GM18951 (cell line): ENCODE results near the gene DBN1.

Experiments used
- POLR2A ChIP-seq: IDR thresholded peaks from 4 replicates; pipeline ENCODE4 v1.6.1; 2011; ENCODE audit warnings: mild to moderate bottlenecking; ENCODE audit not compliant: insufficient read length, insufficient read depth; ENCODE audit errors: extremely low read depth
- in situ Hi-C: fragments of 300-500 bp; cut with MboI; formaldehyde crosslinking; loops from one replicate; pipeline ENCODE4 v1.12.0; 2022; ENCODE audit warnings: low sequenced_read_pairs, mixed read lengths, inconsistent platforms; ENCODE audit not compliant: unreplicated experiment

The DBN1 gene

DNA sequence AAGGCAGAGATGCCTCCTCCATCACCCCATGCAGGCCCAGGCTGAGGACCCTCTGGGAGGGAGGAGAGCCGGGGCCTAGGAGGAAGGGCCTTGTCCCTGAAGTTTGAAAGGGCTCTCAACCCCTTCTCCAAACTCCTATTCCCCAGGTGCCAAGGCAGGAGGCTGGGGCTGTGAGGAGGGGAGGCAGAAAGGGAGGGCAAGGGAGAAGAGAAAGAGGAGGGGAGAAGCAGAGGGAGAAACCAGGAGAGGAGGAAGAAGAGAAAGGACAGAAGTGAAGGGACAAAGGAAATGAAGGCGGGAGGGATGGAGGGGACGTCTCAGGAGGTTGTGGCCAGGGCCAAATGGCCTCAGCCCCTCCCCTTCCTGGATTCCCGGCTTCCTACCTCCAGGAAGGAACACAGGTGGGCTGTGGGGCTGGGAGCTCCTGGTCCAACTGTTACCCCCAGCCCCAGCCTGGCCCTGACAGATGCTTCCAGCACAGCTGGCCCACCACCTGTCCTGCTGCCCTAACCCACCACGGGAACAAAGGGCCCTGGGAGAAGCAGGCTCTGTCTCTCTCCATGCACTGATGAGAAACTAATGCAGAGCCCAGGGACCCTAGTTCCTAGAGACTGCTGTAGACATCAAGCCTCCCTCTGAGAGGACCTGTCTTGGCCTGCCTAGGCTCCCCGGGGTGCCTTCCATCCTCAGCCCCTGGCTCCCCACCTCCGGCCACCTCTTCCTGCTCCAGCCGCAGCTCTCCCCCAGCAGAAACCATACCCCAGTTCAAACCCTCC, 3.5 kb downstream of the DBN1 start:
- in situ Hi-C loops, result no loop called here
- no peak for TF ChIP-seq POLR2A

DNA sequence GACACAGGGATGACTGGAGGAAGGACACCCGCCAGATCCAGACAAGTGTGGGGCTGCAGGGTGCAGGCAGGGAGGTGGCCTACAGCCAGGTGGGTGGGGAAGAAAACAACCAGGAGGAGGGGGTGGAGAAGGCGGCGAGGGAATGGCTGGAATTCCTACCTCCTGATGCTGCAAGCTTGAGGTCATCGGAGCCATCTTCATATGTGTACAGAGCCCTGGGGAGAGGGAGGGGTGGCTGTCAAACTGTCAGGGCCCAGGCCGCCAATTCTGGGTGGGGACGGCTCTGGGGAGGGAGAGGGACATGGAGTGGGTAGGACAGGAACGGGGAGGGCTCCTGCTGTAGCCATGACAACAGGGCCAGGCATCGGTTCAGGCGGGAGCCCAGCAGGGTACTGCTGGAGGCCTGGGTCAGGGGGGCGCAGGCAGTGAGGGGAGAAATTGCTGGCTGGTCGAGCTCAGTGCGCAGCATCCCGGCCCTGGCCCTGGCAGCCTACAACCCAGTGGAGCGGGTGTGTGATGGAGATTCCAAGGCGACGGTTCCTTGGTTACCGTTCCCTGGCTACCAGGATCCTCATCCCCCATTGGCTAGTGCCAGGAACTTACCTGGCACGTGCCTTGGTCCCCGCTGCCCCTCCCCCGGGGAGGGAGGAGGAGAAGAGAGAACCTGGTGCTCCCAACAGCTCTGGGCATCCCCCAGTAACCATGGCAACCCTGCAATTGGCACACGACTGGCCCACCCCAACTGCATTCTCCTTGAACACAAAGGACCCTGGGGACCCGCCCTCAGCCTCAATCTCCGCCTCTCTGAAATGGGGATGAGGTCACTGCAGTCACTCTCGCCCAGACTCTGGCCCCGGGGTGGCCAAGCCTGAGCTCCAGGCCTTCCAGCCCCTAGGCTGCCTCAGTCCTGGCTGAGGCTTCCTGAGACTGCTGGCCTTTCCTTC, 4.5 kb downstream of the DBN1 start:
- in situ Hi-C loops, result no loop called here
- TF ChIP-seq POLR2A, result no peak

DNA sequence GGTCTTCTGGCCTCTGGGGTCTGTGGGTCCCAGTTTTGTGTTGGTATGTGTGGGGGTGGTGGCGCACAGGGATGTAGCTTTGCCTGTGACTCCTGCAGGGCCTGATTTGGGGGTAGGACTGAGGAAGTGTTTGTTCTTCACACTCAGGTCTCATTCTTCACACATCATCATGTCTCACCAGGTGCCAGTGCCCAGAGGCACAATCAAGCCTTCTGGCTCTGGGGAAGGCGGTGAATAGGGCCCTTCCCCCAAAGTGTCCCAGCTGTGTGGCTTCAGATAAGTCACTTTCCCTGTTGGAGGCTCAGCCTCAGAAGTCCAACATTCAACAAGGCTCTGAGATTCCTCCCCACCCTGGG, 5.1 kb downstream of the DBN1 start:
- in situ Hi-C loops, result no loop called here
- TF ChIP-seq POLR2A, result no peak

DNA sequence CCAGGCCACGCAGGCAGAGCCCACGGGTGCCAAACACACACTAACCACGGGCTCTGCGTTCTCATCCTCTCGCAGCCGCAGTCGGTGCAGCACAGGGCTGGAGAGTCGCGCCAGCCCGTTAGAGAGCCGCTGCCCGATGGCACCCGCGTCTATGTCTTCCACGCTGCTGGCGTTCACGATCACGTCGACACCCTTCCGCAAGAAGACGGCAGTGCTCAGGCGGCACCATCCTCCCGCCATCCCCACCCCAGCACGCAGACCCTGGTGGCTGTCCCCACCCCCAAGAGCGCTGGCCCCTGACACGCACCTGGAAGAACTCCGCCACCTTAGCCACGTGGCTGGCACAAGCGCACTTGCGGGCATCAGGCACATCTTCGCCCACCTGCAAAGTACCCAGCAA, 6.0 kb downstream of the DBN1 start:
- in situ Hi-C loops, result no loop called here
- no peak for TF ChIP-seq POLR2A

DNA sequence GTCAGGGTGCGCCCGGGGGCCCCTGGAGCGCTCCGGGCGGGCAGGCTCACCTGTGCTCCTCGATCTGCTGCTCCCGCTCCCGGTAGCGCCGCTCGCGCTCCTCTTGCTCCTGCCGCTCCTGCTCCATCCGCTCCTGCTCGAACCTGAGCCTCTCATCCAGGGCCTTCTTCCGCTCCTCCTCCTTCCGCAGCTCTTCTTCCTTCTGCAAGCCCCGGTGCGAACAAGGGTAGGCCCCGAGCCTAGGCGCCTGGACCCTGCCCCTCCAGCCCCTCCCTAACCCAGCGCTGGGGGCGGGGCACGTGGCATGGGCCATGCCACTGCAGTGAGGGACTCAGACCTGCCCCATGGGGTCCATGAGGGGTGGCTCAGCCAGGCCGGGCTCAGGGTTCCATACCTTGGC, 6.6 kb downstream of the DBN1 start:
- in situ Hi-C loops, result no loop called here
- no peak for TF ChIP-seq POLR2A

DNA sequence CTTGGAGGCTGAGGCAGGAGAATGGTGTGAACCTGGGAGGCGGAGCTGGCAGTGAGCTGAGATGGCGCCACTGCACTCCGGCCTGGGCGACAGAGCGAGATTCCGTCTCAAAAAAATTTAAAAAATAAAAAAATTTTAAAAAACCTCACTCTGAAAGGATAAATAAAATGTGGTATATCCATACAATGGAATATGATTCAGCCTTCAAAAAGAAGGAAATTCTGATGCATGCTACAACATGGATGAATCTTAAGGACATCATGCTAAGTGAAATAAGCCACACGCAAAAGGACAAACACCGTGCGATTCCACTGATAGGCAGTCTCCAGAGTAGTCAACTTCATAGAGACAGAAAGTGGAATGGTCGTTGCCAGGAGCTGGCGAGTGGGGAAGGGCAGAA, 8.4 kb downstream of the DBN1 start:
- in situ Hi-C loops, result no loop called here
- TF ChIP-seq POLR2A, result no peak

DNA sequence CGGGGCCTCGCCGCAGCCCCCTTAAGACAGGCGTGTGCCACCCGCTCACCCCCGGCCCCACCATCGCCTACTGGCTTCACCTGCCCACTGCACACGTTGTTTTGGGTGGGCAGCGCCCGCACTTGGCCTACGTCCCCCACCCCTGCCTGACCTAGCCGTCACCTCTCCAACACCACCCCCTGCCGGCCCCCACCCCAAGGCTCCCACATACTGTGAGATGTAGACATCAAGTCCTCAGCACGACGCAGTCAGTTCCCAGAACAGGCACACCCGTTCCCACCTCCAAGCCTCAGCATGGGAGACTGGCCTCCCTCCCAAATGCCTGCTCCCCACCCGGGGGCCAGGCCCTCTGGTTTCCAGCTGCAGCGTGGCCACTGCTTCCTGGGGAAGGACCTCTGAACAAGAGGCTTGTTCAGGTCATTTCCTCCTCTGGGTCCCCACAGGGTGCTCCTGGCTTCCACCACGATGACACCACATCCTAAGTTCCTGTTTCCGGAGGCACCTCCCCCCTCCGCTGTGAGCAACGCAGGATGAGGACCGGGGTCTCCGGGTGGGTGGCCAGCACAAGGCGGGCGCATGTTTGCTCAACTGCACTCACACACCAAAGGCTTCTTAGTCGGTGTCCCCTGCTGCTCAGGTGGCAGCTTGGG, 11.3 kb downstream of the DBN1 start:
- in situ Hi-C loops, result no loop called here
- TF ChIP-seq POLR2A, result no peak

DNA sequence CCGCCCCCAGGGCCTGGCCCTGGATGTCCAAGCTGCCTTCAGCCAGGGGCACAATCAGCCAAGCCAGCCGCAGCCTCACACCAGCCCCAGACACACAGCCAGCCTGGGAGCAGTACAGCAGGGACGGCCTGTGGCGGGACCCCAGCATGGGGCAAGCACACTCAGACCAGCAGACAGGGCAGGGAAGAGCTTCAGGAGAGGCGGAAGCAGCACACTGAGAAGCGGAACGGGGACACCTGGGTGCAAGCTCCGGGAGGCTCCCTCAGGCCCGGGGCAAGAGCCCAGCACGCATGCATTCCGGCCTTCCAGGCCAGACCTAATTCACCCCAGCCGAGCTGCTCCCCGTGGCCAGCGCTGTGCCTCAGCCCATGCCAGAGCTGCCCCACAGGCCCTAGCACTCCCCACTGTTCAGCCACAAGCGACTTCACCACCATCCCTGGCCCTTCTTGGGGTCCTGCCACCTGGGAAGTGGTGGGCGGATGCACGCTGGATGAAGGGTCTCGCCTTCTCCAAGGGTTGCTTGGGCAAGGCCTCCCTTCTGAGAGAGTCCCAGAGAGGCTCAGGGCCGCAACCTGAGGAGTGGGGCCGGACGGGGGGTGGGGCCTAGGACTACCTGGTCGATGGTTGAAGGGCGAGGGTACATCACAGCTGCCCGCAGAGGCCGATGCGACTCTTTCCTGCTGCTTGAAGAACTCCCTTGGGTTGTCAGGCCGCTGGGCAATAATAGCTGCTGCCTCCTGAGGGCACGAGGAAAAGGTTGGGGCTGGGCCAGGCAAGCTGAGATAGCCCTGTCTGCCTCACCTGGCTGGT, 13.4 kb downstream of the DBN1 start:
- no peak for TF ChIP-seq POLR2A
- in situ Hi-C loops, result no loop called here

DNA sequence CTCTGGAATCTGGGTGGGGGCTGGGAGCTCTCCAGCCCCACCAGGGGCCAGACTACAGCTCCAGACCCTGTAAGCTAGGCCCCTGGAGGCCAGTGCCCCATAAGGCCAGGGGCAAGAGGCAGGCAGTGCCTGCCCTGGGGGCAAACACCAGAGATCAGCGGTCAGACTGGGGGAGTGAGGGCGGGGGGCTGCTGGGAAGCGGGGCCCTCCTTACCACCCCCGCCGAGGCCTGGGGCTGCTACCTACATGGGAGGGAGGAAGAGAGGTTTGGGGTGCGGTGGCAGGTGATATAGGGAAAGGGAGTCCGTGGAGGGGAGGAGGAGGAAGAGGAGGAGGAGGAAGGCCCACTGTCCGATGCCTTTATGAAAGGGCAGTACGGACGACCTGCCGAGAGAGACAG, 14.1 kb downstream of the DBN1 start:
- no peak for TF ChIP-seq POLR2A
- in situ Hi-C loops, result no loop called here

DNA sequence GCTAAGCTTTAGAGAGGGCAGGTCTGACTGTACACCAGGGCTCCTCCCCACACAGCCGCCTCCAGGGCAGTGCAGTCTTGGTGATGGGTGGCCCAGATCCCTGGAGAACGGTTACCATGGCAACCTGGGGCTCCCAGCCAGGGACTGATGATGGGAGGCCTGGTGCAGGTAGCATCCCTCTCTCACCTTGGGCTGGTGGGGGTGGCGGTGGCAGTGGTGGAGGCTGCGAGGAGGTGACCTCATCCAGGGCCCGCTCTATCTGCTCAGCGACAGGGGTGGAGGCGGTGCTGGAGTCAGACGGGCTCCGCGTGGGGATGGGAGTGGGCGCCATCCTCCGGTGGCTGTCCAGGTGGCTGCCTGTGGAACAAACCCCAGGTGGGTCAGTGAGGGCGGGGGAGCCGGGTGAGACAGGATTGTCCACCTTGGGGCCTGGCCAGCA, 14.5 kb downstream of the DBN1 start:
- no peak for TF ChIP-seq POLR2A
- in situ Hi-C loops, result no loop called here

DNA sequence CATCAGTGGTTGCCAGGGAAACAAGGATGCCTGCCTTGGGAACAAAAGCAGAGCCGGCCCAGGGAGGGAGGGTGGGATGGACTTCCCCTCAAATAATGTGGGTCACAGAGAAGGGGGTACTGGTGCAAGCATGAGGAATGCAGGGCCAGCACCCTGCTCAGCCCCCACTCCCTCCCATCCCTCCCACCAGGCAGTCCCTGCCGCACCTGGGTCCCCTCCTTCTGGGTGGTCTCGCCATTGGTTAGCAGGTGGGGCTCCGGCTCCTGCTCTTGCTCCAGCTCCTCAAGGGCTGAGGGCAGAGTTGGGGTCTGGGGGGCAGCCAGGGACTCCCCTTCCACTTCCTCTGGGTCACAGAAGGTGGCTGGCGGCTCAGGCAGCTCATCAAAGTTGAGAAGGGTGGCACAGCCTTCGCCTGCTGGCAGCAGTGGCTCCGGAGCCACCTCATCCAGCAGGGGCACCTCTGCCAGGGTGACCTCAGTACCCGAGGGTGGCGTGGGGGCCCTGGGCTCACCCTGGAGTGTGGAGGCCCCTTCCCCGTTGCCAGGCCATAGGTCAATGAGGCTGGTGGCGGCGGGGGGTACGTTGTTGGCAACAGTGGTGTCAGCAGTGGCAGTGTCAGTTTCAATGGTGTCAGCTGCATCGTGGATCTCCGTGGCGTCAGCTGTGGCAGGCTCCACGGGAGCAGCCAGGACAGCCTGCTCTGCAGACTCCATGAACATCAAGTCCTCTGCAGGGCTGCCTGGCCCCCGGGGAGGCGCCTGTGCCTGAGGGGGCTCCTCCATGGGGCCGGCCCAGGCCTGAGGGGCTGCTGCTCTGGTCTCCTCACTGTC, 15.4 kb downstream of the DBN1 start:
- TF ChIP-seq POLR2A, result no peak
- in situ Hi-C loops, result no loop called here
